Measurements from ENCODE around the gene PTPN6. TPM values are rescaled to one million over a fixed set of nuclear protein-coding genes. Genes with fewer than 3 reads are reported as not detected.

The PTPN6 gene
- total and polyA plus RNA-seq, 2 of the 13 experiments (the other 11 are each of a cell fraction or from before 2014, with no cell fraction given), result 10.5 to 10.6 TPM

- TF ChIP-seq ZBED4 (CRISPR knock-in tag; IDR thresholded peaks at IDR 0.05; ENCODE audit: borderline replicate concordance) (no peak), ZIK1 (CRISPR knock-in tag; IDR thresholded peaks at IDR 0.05; ENCODE audit: borderline replicate concordance, low read depth) (no peak), RBM39 (IDR thresholded peaks at IDR 0.05; ENCODE audit: low read depth, low read length, poor library complexity, severe bottlenecking) (no peak), SRF (IDR thresholded peaks at IDR 0.05; ENCODE audit: low read depth, low read length) (no peak), NR2C2 (CRISPR knock-in tag; IDR thresholded peaks at IDR 0.05; ENCODE audit: borderline replicate concordance) (no peak), GLMP (CRISPR knock-in tag; IDR thresholded peaks at IDR 0.05; ENCODE audit: borderline replicate concordance) (no peak), PHF20 (CRISPR knock-in tag; IDR thresholded peaks at IDR 0.05) (no peak), ZNF34 (CRISPR knock-in tag; IDR thresholded peaks at IDR 0.05; ENCODE audit: borderline replicate concordance) (no peak), ZNF20 (CRISPR knock-in tag; IDR thresholded peaks at IDR 0.05) (no peak), AKNA (CRISPR knock-in tag; IDR thresholded peaks at IDR 0.05; ENCODE audit: borderline replicate concordance) (no peak), TARDBP (CRISPR knock-in tag; IDR thresholded peaks at IDR 0.05) (no peak), BATF2 (CRISPR knock-in tag; IDR thresholded peaks at IDR 0.05) (no peak), ZBTB10 (CRISPR knock-in tag; IDR thresholded peaks at IDR 0.05; ENCODE audit: borderline replicate concordance) (no peak)
Observed at GRCh38 chr12:6925540-6926279, 25.4 kb upstream of the PTPN6 start (continued).
